Forelimb muscle (tissue), 1 donor: ENCODE measurements around the gene MAPK7. TPM values are rescaled to one million over a fixed set of nuclear protein-coding genes. Genes with fewer than 3 reads are reported as not detected.
"Not testable (repeated sequence)": the region's sequence is repeated elsewhere in the genome, so short reads cannot be mapped to it uniquely, and the experiment has no call there.

Experiments
- DNase-seq: peaks from one replicate; pipeline ENCODE4 v3.0.0-alpha.2; 2013; ENCODE audit warnings: low read depth
- polyA plus RNA-seq: library from polyadenylated mRNA; unstranded; fragments of 120-200 nt; gene quantifications from one replicate; pipeline ENCODE4 v1.2.1, GENCODE V29; 2013; ENCODE audit not compliant: insufficient read length

Gene MAPK7
- polyA plus RNA-seq, 1 donor, result 22.4 TPM

- DNase-seq, result no peak
Observed at GRCh38 chr17:19343256-19343630, 35.1 kb upstream of the MAPK7 start.

DNA sequence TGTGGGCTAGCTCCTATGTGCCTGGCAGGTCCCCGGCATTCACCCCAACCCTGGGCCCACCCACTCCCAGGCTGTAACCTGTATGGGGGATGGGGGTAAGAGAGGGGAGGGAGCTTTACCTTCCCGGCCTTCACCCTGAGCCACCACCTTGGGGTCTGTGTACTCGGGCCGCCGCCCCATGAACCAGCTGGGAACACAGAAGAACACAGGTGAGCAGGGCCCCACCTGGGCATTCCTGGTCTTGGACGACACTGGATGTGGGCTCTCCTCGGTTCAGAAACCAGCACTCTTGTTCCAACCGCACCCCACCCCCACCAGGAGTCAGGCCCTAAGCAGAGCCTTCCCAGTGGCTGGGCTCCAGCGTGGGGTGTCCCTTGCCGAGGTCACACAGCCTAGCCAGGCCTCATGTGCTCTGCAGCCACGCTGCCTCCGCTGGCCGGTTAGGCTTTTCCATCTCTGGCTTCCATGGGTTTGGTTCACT, 34.6 kb upstream of the MAPK7 start:
- DNase-seq, result no peak

GRCh38 chr17:19344311-19345066, 33.8 kb upstream of the MAPK7 start:
- DNase-seq, result no peak

DNA sequence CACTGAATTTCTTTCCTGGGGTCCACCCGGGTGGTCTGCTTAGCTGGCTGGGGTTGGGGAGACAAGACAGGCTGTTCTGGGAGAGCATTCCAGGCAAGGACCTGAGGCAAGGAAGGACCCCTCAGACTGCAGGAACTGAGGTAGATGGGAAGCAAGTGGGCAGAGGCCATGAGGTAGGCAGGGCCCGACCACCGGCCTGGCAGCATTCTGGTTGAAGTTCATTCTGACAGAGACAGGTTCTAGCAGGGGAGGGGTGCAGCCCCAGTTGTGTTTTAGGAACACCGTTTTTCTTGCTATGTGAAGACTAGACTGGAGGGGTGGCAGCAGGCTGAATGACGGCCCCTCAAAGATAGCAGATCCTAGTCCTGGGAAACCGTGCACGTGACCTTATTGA, 33.2 kb upstream of the MAPK7 start:
- no peak for DNase-seq

DNA sequence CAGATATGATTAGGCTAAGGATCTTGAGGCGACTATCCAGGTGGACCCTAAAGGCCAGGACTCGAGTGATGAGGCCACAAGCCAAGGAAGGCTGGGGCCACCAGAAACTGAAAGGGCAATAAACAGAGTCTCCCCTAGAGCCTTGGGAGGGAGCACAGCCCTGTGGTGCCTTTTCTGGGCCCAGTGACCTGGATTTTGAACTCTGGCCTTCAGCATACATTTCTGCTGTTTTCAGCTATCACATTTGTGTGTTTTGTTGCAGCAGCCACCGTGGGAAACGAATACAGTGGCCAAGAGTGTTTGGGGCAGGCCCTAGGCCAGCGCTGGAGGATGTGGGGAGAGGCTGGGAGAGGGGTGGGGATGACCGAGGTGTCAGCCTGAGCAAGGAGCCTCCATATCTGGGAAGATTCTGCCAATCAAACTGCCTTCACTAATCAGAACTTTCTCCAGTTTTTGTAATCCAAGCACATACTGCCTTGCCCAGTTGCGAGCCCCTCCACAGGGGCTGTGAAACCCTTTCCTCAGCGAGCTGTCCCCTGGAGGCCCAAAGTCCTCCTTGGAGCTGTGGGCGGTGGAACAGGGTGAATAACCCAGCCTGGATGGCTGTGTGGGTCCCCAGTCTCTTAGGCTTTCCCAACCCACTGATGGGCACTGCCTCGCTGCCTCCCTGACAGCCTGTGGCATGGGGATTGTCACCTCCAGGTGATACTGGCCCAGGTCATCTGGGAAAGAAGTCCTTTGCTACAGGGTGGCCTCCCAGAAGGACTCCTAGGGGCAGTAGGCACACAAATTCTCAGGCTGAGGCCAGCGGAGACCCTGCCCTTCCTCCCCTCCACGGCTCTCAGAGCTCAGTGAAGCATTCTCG, 32.6 kb upstream of the MAPK7 start:
- no peak for DNase-seq

DNA sequence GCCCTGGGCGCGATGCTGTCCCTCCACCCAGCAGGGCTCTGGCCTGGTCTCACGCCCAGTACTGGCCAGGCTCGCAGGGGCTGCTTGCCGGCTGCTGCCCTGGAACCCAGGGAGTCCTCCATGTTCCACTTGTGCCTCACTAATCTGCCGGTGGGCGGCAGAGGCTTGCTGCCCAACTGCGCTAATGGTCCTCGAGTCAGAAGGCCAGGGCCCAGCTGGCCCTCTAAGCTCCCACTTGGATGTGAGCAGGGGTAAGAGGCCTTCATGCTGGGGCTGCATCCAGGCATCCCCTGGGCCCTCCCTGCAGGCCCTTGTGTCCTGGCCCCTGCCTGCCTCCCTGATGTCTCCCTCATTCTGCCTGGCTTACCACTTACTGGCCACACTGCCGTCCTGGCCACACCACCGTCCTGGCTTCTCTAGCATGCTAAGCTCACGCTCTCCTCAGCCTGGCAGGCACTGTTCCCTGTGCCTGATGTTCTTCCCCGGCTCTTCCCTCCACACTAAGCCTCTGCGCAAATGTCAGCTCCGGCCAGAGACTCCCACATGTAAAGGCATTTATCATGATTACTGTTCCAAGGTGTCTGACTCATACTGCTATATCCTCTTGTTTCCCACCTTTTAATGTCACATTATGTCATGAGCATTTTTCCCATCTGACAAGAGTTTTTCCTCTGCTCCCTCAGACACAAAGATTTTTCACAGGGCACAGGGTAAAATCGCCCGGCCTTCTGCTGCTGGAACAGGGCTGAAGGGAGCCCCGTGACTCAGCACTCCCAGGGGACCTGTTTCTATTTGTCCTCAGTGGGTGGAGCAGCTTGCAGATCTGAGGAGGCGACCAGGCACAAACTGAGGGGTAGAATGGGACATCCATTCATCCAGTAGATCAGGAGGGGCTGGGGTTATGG, 31.7 kb upstream of the MAPK7 start:
- peak; percentile 46 for DNase-seq

DNA sequence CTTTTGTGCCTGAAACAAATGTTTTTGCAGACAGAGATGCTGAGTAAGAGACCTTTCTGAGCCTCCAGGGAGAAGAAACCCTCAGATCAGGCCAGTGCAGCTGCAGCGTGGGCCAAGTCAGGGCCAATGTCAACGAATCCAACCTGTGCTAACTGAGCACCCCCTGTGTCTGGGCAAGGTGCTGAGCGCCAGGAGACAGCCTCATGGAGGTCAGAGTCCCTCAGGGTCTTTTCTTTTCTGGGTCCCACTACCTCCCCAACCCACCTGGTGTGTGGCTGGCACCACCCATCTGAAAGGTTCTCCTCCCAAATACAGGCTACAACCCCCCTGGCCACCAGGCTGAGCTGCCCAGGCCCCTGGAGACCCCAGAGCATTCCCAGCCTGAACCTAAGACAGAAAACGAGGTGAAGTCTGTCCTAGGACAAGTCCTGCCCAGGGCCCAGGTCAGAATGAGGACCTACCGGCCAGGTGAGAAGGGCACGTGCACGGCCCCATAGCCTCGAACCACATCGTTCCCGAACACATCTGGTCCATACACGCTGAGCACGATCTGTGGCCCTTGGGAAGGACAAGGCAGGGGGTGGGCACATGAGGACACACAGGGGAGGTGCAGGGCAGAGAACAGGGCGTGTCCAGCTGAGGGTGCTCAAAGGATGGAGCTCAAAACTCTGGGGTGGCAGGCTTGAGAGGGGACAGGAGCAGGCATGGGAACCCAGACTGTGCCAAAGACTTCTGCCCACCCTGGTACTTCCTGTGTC, 30.8 kb upstream of the MAPK7 start:
- no peak for DNase-seq

DNA sequence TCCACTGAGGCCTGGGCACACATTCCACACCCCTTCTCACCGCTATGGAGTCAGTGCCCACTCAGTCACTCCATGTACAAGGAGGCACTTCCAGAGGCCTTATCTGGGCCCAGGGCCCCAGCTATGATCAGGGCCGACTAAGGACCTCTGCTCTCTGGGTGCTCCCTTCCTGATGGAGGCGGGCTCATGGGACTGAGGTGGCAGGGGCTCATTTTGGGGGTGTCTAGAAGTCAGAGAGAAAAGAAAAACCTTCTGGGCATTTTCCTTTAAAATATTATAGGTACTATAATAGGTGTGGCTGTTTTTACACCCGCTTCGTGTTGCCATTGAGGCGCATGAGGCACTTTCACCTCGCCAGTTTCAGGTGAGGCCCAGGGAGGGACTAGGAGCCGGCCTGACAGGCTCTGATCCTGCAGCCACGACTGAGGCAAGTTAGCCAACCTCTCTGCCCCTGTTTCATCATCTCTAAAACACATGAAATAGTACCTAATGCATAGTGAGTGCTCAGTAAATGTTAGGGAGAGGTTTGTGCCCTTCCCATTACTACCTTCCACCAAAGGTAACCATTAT, 30.1 kb upstream of the MAPK7 start:
- no peak for DNase-seq

GRCh38 chr17:19348806-19349205, 29.5 kb upstream of the MAPK7 start:
- DNase-seq, result no peak

DNA sequence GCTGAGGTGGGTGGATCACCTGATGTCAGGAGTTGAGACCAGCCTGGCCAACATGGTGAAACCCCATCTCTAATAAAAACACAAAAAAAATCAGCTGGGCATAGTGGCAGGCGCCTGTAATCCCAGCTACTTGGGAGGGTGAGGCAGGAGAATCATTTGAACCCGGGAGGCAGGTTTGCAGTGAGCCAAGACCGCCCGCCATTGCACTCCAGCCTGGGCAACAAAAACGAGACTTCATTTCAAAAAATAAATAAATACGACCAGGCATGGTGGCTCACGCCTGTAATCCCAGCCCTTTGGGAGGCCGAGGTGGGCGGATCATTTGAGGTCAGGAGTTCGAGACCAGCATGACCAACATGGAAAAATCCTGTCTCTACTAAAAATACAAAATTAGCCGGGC, 24.9 kb upstream of the MAPK7 start:
- not testable (repeated sequence) for DNase-seq

GRCh38 chr17:19354748-19355147, 23.6 kb upstream of the MAPK7 start:
- DNase-seq, result no peak

GRCh38 chr17:19357351-19357750, 20.9 kb upstream of the MAPK7 start:
- no peak for DNase-seq

DNA sequence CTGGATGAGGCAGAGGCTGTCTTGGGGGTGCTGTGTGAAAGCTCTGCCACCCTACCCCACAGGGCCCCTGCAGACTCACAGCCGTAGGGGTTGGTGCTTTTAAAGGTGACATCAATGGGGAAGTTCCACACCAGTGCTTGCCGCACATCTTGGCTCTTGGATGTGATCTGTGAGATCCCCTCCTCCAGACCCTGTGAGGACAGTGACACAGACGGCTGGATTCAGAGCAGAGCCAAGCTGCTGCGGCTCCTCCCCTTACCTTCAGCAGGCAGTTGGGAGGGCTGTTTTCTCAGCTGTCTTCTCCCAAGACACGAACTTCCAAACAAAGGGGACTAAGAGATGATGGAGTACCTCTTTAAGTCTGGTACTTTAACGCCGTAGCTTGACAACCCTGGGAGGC, 20.5 kb upstream of the MAPK7 start:
- no peak for DNase-seq

DNA sequence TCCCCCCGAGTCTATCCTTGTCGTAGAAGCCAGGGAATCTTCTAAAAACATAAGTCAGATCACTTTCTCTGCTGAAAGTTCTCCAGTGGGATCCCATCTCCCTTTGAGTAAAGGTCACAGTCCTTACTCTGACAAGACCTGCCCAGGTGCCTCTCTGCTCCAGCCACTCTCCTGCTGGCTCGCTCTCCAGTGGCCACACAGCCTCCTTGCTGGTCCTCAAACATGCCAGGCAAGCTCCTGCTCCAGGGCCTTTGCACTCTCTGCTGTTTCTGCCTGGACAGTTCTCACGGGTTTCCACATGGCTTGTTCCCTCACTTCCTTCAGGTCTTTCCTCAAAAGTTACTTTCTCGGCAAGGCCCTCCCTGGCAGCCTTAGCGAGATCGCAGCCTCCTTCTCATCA, 19.1 kb upstream of the MAPK7 start:
- no peak for DNase-seq

GRCh38 chr17:19359856-19360255, 18.4 kb upstream of the MAPK7 start:
- no peak for DNase-seq

- DNase-seq, result no peak
Observed at GRCh38 chr17:19360772-19361171, 17.5 kb upstream of the MAPK7 start.

GRCh38 chr17:19361326-19361725, 17.0 kb upstream of the MAPK7 start:
- DNase-seq, result no peak

GRCh38 chr17:19361944-19362276, 16.4 kb upstream of the MAPK7 start:
- no peak for DNase-seq

DNA sequence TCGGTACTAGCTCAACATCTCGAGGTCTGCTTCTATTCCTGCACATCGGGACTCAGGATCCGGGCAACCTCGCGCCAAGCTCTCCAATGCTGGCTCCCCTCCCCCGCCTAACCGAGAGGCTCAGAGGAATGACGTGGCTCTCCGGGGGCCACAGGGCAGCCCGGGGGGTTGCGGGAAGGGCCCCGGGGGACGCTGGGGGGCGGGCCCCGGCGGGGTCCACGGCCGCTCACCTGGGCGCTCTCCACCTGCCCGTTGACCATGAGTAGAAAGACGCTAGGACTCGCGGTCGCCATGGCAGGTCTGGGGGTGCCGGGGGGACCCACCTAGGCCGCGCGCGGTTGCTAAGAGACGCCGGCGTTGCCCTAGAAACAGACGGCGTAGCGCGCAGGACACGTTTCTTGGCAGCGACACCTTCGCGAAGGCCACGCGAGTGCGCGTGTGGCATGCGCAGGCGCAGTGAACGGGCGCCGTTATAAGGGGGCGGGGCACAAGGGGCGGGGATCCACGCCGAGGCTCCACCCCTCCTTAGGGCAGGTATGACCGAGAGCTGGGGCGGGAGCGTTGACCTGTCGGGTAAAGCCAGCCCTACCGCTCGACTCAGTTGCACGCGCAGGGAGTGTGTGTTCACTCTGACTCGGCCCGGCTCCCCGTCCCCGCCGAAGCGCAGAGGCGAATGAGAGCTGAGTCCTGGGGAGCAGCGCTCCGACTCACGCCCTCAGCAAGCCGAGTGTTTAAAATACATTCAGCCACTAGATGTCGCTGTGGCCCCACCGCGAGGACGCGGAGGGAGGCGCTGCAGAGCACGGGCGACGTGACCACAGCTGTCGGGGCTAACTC, 15.8 kb upstream of the MAPK7 start, which contains the start of gene B9D1:
TSS of gene B9D1 (minus strand) at position 447 of the 837 bp plus-strand sequence. CDS start at position 293, 154 bp downstream.
- DNase-seq, result peak; percentile 67

- DNase-seq, result no peak
Observed at GRCh38 chr17:19363114-19363438, 15.2 kb upstream of the MAPK7 start.
